ENCODE results near the gene PLOD3.

Gene PLOD3

GRCh38 chr7:101172854-101173751 lies 44.3 kb downstream of the PLOD3 start:
- Histone ChIP-seq H3K4me1 (ENCODE audit: control insufficient read depth, insufficient read depth, low read length) (peaks cover 11% of the 10 kb centered on the region), H3K9ac (ENCODE audit: low read length) (no peak overlapping the region), H3K36me3 (ENCODE audit: control insufficient read depth, insufficient read depth, low read length, severe bottlenecking) (no peaks in the 10 kb centered on the region), H3K9me3 (ENCODE audit: control insufficient read depth, low read length) (no peaks in the 10 kb centered on the region), H3K4me3 (ENCODE audit: low read length) (peak overlapping the region; percentile 56), H3K27me3 (replicated peaks; ENCODE audit: control insufficient read depth, insufficient read depth, low read length) (peaks cover 89% of the 10 kb centered on the region)
- DNase-seq (ENCODE audit: low read depth) = peak; percentile 92

GRCh38 chr7:101172005-101172853 lies 45.2 kb downstream of the PLOD3 start:
- H3K9me3 ChIP-seq (ENCODE audit: control insufficient read depth, low read length) = no peaks in the 10 kb centered on the region
- DNase-seq (ENCODE audit: low read depth) = no peak
- H3K4me1 ChIP-seq (ENCODE audit: control insufficient read depth, insufficient read depth, low read length) = peaks cover 11% of the 10 kb centered on the region
- no peak overlapping the region for H3K4me3 ChIP-seq (ENCODE audit: low read length)
- H3K9ac ChIP-seq (ENCODE audit: low read length) = no peak overlapping the region
- H3K27me3 ChIP-seq (replicated peaks; ENCODE audit: control insufficient read depth, insufficient read depth, low read length) = peaks cover 88% of the 10 kb centered on the region
- H3K36me3 ChIP-seq (ENCODE audit: control insufficient read depth, insufficient read depth, low read length, severe bottlenecking) = no peaks in the 10 kb centered on the region

- peaks cover 85% of the 10 kb centered on the region for H3K27me3 ChIP-seq (replicated peaks; ENCODE audit: control insufficient read depth, insufficient read depth, low read length)
- no peaks in the 10 kb centered on the region for H3K9me3 ChIP-seq (ENCODE audit: control insufficient read depth, low read length)
- peaks cover 11% of the 10 kb centered on the region for H3K4me1 ChIP-seq (ENCODE audit: control insufficient read depth, insufficient read depth, low read length)
- H3K9ac ChIP-seq (ENCODE audit: low read length) = no peak overlapping the region
- H3K4me3 ChIP-seq (ENCODE audit: low read length) = no peak overlapping the region
- DNase-seq (ENCODE audit: low read depth) = peak; percentile 37
- H3K36me3 ChIP-seq (ENCODE audit: control insufficient read depth, insufficient read depth, low read length, severe bottlenecking) = no peaks in the 10 kb centered on the region
Measured at GRCh38 chr7:101171442-101171837, 45.9 kb downstream of the PLOD3 start.

GRCh38 chr7:101170617-101171441 lies 46.6 kb downstream of the PLOD3 start:
- no peak for DNase-seq (ENCODE audit: low read depth)
- Histone ChIP-seq H3K36me3 (ENCODE audit: control insufficient read depth, insufficient read depth, low read length, severe bottlenecking) (no peaks in the 10 kb centered on the region), H3K9me3 (ENCODE audit: control insufficient read depth, low read length) (no peaks in the 10 kb centered on the region), H3K9ac (ENCODE audit: low read length) (no peak overlapping the region), H3K4me1 (ENCODE audit: control insufficient read depth, insufficient read depth, low read length) (peaks cover 12% of the 10 kb centered on the region), H3K4me3 (ENCODE audit: low read length) (no peak overlapping the region), H3K27me3 (replicated peaks; ENCODE audit: control insufficient read depth, insufficient read depth, low read length) (peaks cover 85% of the 10 kb centered on the region)

GRCh38 chr7:101169838-101170551 lies 47.4 kb downstream of the PLOD3 start:
- Histone ChIP-seq H3K9ac (ENCODE audit: low read length) (no peak overlapping the region), H3K4me1 (ENCODE audit: control insufficient read depth, insufficient read depth, low read length) (peaks cover 17% of the 10 kb centered on the region), H3K36me3 (ENCODE audit: control insufficient read depth, insufficient read depth, low read length, severe bottlenecking) (no peaks in the 10 kb centered on the region), H3K4me3 (ENCODE audit: low read length) (no peak overlapping the region), H3K27me3 (replicated peaks; ENCODE audit: control insufficient read depth, insufficient read depth, low read length) (peaks cover 80% of the 10 kb centered on the region), H3K9me3 (ENCODE audit: control insufficient read depth, low read length) (no peaks in the 10 kb centered on the region)
- DNase-seq (ENCODE audit: low read depth) = peak; percentile 87

GRCh38 chr7:101169110-101169837 lies 48.1 kb downstream of the PLOD3 start:
- no peak overlapping the region for H3K9ac ChIP-seq (ENCODE audit: low read length)
- DNase-seq (ENCODE audit: low read depth) = no peak
- peaks cover 21% of the 10 kb centered on the region for H3K4me1 ChIP-seq (ENCODE audit: control insufficient read depth, insufficient read depth, low read length)
- no peaks in the 10 kb centered on the region for H3K9me3 ChIP-seq (ENCODE audit: control insufficient read depth, low read length)
- no peaks in the 10 kb centered on the region for H3K36me3 ChIP-seq (ENCODE audit: control insufficient read depth, insufficient read depth, low read length, severe bottlenecking)
- H3K27me3 ChIP-seq (replicated peaks; ENCODE audit: control insufficient read depth, insufficient read depth, low read length) = peaks cover 75% of the 10 kb centered on the region
- no peak overlapping the region for H3K4me3 ChIP-seq (ENCODE audit: low read length)

- no peak overlapping the region for H3K4me3 ChIP-seq (ENCODE audit: low read length)
- H3K27me3 ChIP-seq (replicated peaks; ENCODE audit: control insufficient read depth, insufficient read depth, low read length) = peaks cover 70% of the 10 kb centered on the region
- H3K9ac ChIP-seq (ENCODE audit: low read length) = no peak overlapping the region
- no peak for DNase-seq (ENCODE audit: low read depth)
- H3K9me3 ChIP-seq (ENCODE audit: control insufficient read depth, low read length) = no peaks in the 10 kb centered on the region
- H3K36me3 ChIP-seq (ENCODE audit: control insufficient read depth, insufficient read depth, low read length, severe bottlenecking) = no peaks in the 10 kb centered on the region
- peaks cover 25% of the 10 kb centered on the region for H3K4me1 ChIP-seq (ENCODE audit: control insufficient read depth, insufficient read depth, low read length)
Measured at GRCh38 chr7:101168412-101169049, 48.9 kb downstream of the PLOD3 start.

- Histone ChIP-seq H3K4me3 (ENCODE audit: low read length) (no peak overlapping the region), H3K9me3 (ENCODE audit: control insufficient read depth, low read length) (no peaks in the 10 kb centered on the region)
Measured at GRCh38 chr7:101167645-101168411, 49.6 kb downstream of the PLOD3 start.

GRCh38 chr7:101166909-101167644 lies 50.3 kb downstream of the PLOD3 start:
- H3K27me3 ChIP-seq (replicated peaks; ENCODE audit: control insufficient read depth, insufficient read depth, low read length) = peaks cover 57% of the 10 kb centered on the region
- H3K9me3 ChIP-seq (ENCODE audit: control insufficient read depth, low read length) = no peaks in the 10 kb centered on the region
- DNase-seq (ENCODE audit: low read depth) = no peak

More at GRCh38 chr7:101167645-101168411, 49.6 kb downstream of the PLOD3 start:
- no peak overlapping the region for H3K9ac ChIP-seq (ENCODE audit: low read length)
- H3K4me1 ChIP-seq (ENCODE audit: control insufficient read depth, insufficient read depth, low read length) = peaks cover 20% of the 10 kb centered on the region
- peaks cover 65% of the 10 kb centered on the region for H3K27me3 ChIP-seq (replicated peaks; ENCODE audit: control insufficient read depth, insufficient read depth, low read length)
- H3K36me3 ChIP-seq (ENCODE audit: control insufficient read depth, insufficient read depth, low read length, severe bottlenecking) = no peaks in the 10 kb centered on the region
- DNase-seq (ENCODE audit: low read depth) = no peak

More at GRCh38 chr7:101166909-101167644, 50.3 kb downstream of the PLOD3 start:
- H3K4me1 ChIP-seq (ENCODE audit: control insufficient read depth, insufficient read depth, low read length) = peaks cover 20% of the 10 kb centered on the region
- no peaks in the 10 kb centered on the region for H3K36me3 ChIP-seq (ENCODE audit: control insufficient read depth, insufficient read depth, low read length, severe bottlenecking)
- H3K9ac ChIP-seq (ENCODE audit: low read length) = no peak overlapping the region
- H3K4me3 ChIP-seq (ENCODE audit: low read length) = no peak overlapping the region
